CD4-positive, CD25-positive, alpha-beta regulatory T cell (primary cell): Measurements from ENCODE around the gene RBMY1J. TPM values are rescaled to one million over a fixed set of nuclear protein-coding genes. Genes with fewer than 3 reads are reported as not detected.

ENCODE experiments used
- polyA plus RNA-seq, 4 donors: library from polyadenylated mRNA; unstranded; fragments of 300-500 nt; fragmentation: Illumina TruSeq; gene quantifications; one replicate each; pipeline ENCODE4 v1.2.3, GENCODE V29; 2021
- total RNA-seq: library from RNA; stranded (reverse); gene quantifications from one replicate; pipeline ENCODE4 v1.2.3, GENCODE V29; 2022

The RBMY1J gene
- total and polyA plus RNA-seq, 5 donors from 2014 or later = not detected

Other genes with a start within 250 kb of the RBMY1J start
- gene RBMY1F, start 220.5 kb upstream of the RBMY1J start, total RNA-seq = not detected
- gene RBMY1F, start 220.5 kb upstream of the RBMY1J start, polyA plus RNA-seq = not detected